ENCODE results near the gene QSER1.

GRCh38 chr11:33017965-33018364 is 125.4 kb downstream of the QSER1 start:
- no peak for TF ChIP-seq CTCF (IDR thresholded peaks at IDR 0.05)
- TF ChIP-seq POLR2A (IDR thresholded peaks at IDR 0.05): no peak
- no peak for TF ChIP-seq EP300 (IDR thresholded peaks at IDR 0.05)
- TF ChIP-seq POLR2AphosphoS5 (IDR thresholded peaks at IDR 0.05): no peak
